SK-MEL-5 (cell line): ENCODE results near the gene EPHA8. TPM values are rescaled to one million over a fixed set of nuclear protein-coding genes. Genes with fewer than 3 reads are reported as not detected.

Source experiments
- DNase-seq: peaks from one replicate; pipeline ENCODE4 v3.0.0-alpha.2; 2016; ENCODE audit warnings: low read depth, low spot score
- in situ Hi-C: cut with HindIII; loops from 2 replicates; pipeline ENCODE4 v1.10.0; 2016; ENCODE audit warnings: low sequenced_read_pairs, high pct_unique_total_duplicates, low pct_unique_long_range_greater_than_20kb
- total RNA-seq: library from RNA; depleted of rRNA; stranded (reverse); fragments of >200 nt; shearing (Covaris generic); gene quantifications from 2 replicates; pipeline ENCODE4 v1.2.3, GENCODE V29; 2014

Gene EPHA8
- total RNA-seq, 1 experiment from 2014 or later = not detected

DNA sequence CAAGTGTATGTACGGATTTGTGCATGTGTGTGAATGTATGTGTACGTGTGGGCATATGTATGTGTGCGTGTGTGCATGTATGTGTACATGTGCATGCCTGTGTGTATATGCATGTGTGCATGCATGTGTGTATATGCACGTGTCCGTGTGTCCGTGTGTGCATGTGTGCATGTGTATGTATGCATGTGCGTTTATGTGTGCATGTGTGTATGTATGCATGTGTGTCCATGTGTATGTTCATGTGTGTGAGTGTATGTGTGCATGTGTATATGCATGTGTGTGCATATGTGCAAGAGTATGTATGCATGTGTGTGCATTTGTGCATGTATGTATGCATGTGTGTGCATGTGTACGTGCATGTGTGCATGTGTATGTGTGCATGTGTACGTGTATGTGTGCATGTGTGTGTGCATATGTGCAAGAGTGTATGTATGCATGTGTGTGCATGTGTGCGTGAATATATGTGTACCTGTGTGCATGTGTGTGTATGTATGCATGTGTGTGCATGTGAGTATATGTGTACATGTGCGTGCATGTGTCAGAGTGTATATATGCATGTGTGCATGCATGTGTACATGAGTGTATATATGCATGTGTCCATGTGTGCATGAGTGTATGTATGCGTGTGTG is 15.6 kb downstream of the EPHA8 start:
- in situ Hi-C loops = no loop called here
- no peak for DNase-seq

DNA sequence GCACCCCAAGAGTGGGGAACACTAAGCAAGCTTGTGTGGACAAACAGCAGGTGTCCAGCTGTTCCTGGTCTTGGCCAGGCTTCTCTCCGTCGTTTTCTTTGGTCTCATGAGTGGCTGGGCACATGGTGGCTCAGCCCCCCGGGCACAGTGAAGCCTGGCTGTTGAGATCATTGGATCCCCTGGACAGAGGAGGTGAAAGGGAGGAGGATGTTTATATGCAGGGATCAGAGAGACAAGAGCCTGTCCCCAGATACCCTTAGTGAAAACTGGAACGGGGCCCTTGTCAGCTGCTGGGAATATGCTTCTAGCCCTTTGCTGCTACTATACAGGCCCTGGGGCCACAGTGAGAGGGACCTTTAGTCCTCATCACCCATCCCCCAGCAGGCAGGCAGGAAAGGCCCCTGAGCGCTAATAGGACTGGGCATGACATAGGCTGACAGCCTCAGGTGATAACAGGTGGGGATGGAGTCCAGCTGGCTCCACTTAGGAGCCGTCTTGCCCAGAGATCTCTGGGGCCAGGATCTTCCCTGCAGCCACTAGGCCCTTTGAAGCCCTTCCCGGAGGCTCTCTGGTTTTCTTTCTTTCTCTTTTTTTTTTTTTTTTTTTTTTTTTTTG is 16.4 kb downstream of the EPHA8 start:
- in situ Hi-C loops = no loop called here
- no peak for DNase-seq

DNA sequence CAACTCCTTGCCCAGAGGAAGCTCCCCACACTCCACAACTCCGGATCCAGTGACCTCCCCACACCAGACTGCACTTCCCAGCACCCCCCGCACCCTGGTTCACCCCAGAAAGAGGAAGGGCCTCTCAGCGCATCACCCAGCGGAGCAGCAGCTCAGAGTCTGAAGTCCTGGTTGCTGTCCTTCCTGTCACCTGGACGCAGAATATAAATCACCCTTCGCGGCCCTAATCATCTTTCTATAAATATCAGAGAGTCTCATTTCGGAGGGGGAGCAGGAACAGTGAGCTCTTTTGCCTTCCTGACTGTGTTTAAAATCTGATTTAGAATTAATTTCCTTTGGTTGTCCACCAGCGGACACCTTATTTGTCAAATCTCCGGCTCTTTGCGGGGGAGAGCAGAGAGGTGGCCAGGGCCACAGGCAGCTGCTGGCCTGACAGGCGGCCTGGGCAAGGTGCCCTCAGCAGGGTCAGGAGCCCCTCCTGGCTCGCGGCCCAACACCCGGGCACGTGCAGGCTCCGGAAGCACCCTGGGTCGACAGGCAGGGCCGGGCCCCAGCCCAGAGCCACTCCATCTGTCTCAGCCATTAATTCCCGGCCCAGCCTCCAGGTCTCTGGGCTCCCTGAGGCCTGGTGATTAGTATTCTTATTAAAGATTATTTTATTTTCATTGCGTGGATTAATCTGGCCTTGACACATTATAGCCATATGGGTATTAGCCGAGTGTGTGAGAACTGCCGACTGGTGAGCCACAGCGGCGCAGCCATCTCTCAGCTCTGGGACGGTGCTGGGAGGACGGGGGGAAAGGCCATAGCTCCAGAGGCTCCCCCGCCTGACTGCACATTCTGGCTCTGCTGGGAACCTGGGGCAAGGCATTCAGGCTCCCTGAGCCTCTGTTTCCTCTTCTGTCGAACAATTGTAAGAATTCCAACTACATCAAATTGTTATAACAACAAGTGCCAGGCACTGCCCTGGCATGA is 19.7 kb downstream of the EPHA8 start:
- no peak for DNase-seq
- in situ Hi-C loops = no loop called here

DNA sequence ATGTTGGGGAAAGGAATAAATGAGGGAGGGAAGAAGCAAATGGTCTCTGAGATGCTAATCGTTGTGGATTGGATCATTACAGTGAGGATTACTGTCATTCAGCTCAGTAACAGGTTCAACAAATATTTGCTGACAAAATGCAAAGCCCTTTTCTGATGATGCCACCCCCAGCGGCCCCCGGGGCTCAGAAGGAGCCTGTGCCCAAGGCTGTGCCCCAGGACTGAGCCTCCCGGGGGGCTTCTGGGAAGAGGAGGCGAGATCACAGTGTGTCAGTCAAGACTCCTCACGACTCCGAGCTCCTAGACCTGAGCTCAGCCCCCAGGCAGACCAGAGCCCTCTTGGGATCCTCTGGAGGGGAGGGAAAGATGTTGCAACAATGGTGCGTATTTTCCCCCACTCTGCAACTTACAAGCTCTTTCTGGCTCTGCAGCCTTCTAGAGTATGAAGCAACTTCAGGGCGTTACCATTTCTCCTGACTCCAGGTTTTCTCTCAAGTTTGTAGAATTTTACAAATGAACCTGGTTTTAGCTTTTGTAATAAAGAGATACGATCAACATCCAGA is 20.8 kb downstream of the EPHA8 start:
- no peak for DNase-seq
- in situ Hi-C loops = no loop called here

DNA sequence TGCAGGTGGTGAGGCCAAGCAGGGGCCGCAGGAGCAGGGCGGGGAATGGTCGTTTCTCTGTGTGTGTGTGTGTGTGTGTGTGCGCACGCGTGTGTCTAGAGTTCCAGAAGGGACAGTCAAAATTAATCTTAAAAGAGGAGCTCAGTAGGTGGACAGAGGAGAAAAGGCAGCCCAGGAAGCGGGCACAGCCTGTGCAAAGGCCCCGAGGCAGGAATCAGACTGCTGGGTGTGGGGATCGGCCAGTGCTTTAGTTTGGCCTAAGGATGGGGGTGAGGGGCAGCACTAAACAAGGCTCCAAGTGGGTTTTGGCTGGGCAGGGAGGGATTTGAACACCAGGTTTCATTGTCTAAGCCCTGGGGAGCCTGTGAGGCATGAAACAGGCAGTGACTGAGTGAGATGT is 21.7 kb downstream of the EPHA8 start:
- no peak for DNase-seq
- in situ Hi-C loops = no loop called here

DNA sequence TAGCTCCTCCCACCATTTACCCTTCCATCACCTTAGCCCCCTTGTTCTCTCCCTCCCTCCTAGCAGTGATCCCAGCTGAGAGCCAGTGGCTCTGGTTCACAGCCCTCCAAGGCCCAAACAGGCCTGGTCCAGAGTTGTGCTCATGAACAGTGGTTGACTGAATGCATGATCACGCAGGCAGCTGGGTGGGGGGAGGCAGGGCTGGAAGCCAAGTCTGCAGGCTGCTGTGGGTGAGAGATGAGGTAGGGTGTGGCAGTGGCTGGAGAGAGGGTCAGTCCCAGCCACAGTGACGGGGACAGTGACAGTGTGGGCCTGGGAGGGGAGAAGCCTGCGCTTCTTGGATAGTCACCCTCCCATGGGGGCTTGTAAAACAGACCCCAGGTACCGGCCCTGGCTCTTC is 22.2 kb downstream of the EPHA8 start:
- in situ Hi-C loops = no loop called here
- no peak for DNase-seq

DNA sequence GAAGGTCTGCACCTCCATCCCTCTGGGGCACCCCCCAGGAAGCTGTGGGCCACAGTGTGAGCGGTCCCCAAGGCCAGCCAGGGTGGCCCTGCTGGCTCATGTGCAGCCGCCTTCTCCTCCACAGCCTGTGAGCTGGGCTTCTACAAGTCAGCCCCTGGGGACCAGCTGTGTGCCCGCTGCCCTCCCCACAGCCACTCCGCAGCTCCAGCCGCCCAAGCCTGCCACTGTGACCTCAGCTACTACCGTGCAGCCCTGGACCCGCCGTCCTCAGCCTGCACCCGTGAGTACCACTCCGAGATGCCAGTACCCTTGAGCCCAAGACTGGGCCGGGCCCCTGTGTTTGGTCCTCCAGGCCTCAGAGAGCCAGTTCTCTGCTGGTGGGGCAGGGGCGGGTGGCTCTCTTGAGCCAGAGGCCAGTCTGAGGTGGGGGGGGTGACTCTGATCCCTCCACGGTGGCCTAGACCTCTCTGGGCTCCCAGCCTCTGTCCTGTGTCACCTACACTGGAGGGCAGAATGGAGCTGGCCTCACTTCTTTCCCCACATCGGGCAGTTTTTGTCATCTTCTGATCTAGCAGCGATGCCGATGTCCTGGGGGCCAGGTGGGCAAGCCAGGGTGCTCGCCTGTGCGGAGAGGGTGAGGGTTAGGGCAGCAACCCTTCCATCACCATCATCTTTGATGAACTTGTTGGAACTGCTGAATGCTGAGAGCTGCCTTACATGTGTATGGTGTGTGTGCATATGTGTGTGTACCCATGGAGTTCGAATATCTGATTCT is 23.3 kb downstream of the EPHA8 start:
- in situ Hi-C loops = no loop called here
- no peak for DNase-seq

GRCh38 chr1:22587247-22587646 is 24.0 kb downstream of the EPHA8 start:
- DNase-seq = no peak
- in situ Hi-C loops = no loop called here

DNA sequence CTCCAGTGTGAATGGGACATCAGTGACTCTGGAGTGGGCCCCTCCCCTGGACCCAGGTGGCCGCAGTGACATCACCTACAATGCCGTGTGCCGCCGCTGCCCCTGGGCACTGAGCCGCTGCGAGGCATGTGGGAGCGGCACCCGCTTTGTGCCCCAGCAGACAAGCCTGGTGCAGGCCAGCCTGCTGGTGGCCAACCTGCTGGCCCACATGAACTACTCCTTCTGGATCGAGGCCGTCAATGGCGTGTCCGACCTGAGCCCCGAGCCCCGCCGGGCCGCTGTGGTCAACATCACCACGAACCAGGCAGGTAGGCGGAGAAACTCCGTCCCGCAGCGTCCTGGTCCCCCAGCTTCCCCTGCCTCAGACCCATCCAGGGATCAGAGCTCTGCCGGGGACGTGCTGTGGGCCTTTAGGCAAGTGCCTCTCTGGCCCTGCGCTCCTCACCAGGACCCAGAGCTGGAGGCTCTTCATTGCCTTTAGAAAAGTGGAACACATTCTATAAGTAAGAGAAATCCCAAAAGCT is 25.7 kb downstream of the EPHA8 start:
- no peak for DNase-seq
- in situ Hi-C loops = no loop called here

GRCh38 chr1:22591576-22591975 is 28.3 kb downstream of the EPHA8 start:
- DNase-seq = no peak
- in situ Hi-C loops = no loop called here

- DNase-seq = no peak
- in situ Hi-C loops = no loop called here
Observed at GRCh38 chr1:22592051-22592450, 28.8 kb downstream of the EPHA8 start.

- DNase-seq = no peak
- in situ Hi-C loops = no loop called here
Observed at GRCh38 chr1:22592919-22593790, 29.9 kb downstream of the EPHA8 start.

GRCh38 chr1:22594396-22594795 is 31.1 kb downstream of the EPHA8 start:
- in situ Hi-C loops = no loop called here
- no peak for DNase-seq

- in situ Hi-C loops = no loop called here
- no peak for DNase-seq
Observed at GRCh38 chr1:22595108-22595507, 31.8 kb downstream of the EPHA8 start.

DNA sequence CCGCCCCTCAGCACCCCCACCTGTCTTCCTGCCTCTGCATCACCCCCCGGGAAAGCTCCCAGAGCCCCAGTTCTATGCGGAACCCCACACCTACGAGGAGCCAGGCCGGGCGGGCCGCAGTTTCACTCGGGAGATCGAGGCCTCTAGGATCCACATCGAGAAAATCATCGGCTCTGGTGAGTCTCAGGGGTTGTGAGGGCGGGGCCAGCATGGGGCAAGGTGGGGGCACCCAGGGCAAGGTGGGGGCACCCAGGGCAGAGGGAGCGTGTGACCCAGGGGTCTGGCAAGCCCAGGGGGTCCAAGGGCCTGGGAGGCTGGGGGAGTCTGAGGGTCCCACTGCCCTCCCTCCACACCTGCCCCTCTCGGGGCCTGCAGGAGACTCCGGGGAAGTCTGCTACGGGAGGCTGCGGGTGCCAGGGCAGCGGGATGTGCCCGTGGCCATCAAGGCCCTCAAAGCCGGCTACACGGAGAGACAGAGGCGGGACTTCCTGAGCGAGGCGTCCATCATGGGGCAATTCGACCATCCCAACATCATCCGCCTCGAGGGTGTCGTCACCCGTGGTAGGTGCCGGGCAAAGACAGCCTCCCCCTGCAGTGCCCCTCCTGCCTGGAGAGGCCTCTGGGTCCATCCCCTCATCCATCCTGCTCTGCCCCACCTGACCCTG is 34.1 kb downstream of the EPHA8 start:
- in situ Hi-C loops = no loop called here
- DNase-seq = no peak

DNA sequence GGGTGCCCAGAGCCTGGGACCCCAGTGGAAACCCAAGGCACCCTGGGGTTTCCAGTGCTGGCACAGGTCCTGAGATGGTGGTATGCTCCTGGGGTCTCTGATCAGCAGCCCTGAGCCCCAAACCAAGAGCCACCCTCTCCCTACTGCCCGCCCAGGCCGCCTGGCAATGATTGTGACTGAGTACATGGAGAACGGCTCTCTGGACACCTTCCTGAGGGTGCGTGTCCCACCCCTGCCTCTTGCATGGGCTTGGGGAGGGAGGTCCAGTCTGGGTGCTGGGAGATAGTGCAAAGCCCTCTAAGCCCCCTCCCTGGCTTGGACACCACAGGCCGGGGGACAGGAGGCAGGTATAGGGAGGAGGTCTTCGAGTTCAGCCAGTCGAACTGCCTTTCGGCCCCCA is 34.7 kb downstream of the EPHA8 start:
- no peak for DNase-seq
- in situ Hi-C loops = no loop called here
